HG03469 (cell line): Measurements from ENCODE around the gene TMEM263.
A peak's percentile ranks its signal among the peaks of the same experiment; 100 is the strongest.

Experiments used
- ATAC-seq: cut with Tn5 transposase; IDR thresholded peaks from one replicate; pipeline ENCODE4 v1.9.1; 2021; ENCODE audit warnings: mild to moderate bottlenecking, moderate library complexity, moderate number of reproducible peaks; ENCODE audit not compliant: unreplicated experiment

Gene TMEM263

DNA sequence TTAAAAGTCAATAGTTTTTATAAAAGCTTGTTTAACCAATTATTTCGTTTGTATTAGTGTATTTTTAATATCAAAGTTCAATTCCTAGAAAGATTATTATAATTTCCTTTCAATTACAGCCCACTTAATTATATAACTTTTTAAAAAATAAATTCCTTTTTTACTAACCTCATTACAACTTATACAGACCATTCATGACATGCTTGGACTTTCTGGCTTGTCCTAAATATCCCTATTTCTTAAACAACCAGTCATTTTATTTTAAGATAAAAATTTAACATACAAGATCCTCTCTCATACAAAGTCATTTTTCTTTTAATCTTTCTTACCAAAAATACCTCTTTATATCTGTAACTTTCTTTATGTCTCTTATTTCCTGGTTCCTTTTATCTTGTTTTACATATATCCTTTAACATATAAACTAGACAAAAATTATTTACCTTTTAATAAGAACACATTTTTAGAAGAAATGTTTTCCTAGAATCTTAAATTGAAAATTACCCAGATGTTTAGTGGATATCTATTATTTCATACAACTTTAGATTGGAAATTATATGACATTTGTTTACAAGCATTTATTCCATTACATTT lies 10.4 kb upstream of the TMEM263 start:
- no peak for ATAC-seq

- ATAC-seq = no peak
Measured at GRCh38 chr12:106947461-106947860, 8.2 kb upstream of the TMEM263 start.

DNA sequence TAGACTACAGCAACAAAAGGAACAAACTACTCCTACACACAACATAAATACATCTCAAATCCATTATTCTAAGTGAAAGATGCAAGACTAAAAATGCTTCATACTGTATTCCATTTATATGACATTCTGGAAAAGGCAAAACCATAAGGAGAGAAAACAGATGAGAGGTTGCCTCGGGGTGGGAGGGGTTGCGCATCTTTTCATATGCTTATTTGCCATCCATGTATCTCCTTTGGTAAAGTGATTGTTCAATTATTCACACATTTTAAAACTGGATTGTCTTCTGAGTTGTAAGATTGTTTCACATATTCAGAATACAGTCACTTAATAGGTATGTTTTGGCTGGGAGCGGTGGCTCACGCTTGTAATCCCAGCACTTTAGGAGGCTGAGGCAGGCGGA lies 5.1 kb upstream of the TMEM263 start:
- ATAC-seq = no peak

DNA sequence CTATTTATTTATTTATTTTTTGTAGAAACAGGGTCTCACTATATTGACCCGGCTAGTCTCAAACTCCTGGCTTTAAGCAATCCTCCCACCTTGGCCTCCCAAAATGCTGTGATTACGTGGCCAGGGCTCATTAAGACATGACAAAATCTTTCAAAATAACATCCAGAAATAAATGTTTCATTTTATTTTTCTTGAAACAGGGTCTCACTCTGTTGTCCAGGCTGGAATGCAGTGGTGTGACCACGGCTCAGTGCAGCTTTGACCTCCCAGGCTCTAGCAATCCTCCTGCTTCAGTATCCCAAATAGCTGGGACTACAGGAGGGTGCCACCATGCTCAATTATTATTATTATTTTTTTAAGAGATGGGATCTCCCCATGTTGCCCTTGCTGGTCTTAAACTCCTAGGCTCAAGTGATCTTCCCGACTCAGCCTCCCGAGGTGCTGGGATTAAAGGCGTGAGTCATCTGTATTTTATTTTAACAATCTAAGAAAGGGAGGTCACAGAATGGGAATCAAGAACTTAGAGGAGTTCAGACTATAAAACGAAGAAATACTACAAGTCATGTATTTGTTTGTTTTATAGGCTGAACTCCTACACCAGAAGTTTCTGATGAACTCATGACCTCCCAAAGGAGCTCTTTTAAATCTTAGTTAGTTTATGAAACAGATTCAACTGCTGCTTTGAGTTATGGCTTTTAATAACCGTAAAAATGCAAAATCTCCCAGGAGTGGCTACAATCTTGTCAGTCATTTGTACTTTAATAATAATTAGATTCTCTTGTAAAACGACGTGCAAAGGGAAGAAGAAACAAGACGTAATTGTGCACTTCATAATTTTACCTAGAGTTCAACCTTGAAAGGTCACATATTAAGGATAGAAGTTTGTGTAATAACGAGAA lies 2.1 kb upstream of the TMEM263 start:
- ATAC-seq = no peak

- no peak for ATAC-seq
Measured at GRCh38 chr12:106954462-106955376, 988 bp upstream of the TMEM263 start.

GRCh38 chr12:106956048-106956578 lies 406 bp downstream of the TMEM263 start:
- peak; percentile 14 for ATAC-seq

- no peak for ATAC-seq
Measured at GRCh38 chr12:106957583-106957982, 1.9 kb downstream of the TMEM263 start.

DNA sequence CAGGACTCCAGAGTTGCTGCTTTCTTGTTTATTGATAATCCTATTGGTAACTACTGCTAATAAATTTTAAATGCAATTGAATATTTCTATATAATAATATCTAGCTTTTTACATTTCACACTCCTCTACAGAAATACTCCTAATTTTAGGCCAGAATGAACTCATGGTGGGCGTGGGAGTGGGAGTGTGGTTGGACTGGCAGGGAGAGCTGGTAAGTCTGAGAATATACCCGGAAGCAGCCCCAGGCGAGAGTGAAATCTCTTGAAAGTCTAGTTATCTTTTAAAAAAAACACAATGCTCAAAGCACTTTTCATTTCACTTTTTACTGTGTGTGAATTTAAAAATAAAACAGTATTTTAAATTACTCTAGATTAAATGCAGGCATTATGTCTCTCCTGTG lies 4.7 kb downstream of the TMEM263 start:
- no peak for ATAC-seq

DNA sequence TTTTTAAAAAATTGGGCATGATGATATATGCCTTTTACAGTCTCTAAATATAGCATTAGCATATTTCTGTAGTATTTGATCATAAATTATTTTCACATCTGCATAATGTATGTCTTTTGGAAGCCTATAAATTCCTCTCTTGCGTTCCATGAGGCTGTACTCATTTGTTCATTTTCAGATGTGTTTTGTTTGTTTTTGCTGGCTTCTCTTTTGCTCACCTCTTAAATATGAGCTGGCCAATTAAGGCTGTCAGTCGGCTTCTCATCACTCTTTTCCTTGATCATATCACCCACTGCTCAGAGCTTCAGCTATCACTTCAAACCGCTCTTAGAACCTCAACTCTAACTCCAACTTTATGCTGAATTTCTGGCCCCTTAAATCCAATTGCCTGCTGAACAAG lies 6.6 kb downstream of the TMEM263 start:
- no peak for ATAC-seq

DNA sequence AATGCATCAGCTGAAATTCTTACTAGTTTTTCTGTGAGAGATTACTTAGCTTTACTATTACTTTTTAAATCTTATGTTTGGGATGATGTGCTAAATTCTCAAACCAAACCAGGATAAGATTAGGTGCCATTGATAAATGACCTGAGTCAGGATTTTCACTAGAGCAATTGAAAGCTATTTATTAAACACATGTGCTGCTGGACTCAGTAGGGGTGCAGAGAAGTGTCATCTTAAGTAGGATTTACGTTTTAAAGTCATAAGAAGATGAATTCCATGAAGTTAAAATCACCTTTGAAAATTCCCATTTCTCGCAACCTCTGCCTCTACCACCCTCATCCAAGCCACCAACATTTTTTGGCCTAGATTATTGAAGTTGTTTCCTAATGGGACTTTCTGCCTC lies 8.8 kb downstream of the TMEM263 start:
- ATAC-seq = no peak

GRCh38 chr12:106971065-106971464 lies 15.4 kb downstream of the TMEM263 start:
- no peak for ATAC-seq

GRCh38 chr12:106973545-106973944 lies 17.8 kb downstream of the TMEM263 start:
- ATAC-seq = no peak

GRCh38 chr12:106974511-106974910 lies 18.8 kb downstream of the TMEM263 start:
- peak; percentile 76 for ATAC-seq

DNA sequence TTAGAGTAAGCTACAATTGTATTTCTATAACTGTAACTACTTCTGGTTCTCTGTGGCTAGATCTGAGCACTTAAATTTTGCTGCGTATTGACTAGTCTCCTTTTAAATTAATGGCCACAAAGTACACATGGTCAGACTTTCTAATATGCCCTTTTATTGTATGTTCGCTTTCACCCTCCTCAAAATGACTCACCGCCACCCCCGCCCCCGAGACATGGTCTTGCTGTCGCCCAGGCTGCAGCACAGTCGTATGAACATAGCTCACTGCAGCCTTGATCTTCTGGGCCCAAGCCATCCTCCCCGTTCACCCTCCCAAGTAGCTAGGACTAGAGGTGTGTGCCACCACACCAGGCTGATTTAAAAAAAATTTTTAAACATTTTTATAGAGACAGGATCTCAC lies 19.4 kb downstream of the TMEM263 start:
- ATAC-seq = no peak

DNA sequence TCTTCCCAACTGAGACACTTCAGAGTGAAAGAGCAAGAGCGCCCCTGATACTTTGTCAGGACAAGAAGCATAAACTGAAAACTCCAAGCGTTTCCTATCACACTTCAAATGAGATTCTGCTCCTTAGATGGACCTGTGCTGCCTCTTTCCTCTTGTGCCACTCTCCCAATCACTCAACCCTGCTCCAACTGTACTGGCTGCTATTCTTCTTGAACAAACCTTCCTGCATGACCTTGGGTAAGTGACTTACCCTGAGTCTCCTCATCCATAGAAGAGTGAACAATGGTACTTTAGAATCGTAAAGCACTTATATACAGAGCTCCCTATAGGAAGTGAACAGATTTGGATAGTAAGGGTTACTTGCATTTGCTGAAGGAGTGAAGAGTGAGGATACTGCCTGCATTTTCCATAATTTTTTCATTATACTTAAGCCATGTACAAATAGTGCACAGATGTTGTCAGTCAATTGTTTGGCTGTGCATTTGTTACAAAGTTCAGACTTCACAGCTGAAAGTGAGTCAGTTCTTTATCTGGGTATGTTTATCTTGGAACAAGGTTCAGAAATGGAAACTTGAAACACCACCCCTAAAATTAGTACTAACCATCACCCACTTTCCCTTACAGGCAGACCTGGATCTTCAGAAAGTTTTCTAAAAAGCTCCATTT lies 20.4 kb downstream of the TMEM263 start:
- ATAC-seq = no peak

DNA sequence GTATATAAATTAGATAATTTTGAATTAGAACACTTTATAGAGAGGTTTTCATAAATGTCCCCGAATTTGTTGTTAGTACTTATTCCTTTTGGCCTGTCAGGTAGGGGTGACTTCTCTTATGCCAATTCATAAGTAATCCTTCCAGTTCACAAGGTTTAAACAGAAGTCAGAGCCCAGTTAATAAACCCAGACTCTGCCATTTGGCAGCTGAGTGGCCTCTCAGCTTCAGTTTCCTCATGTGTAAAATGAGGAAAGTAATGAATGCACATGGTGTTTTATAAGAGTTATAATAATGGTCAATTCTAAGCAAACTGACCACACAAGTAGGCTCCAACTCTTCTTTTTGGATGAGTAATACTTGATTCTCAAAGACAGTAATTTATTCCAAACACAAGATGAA lies 21.0 kb downstream of the TMEM263 start:
- ATAC-seq = no peak

DNA sequence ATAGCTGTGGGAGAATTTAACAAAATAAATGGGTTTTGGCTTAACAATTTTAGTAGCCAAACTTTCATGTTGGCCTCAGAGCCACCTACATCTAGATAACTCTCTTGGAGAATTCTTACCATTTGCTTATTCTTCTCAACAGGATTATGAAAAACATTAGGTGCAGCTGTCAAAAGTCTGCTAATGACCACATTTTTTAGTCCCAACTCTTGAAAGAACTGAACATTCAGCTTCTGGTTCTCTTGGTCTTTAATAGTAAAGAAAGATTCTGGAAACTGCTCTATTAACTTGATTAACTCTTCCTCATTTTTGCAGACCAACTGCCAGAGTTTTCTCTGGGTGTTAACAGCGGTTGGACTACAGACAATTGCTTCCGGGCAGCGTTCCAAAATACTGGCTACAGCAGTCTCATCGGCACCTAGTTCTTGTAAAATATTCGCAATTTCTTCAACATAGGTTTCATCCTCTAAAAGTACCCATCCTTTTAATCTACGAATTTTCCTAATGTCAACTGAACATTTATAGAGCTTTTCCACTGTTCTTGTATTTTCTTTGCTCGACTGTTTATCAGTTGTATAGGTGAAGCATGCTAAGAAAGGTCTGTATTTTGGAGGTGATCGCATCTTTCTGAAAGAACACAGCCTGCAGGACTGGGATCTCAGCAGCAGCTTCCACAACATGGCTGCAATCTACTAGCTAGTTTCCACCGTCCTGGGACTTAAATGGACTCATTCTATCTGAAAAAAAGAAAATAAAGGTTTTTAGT lies 22.5 kb downstream of the TMEM263 start:
- no peak for ATAC-seq

- ATAC-seq = no peak
Measured at GRCh38 chr12:106980944-106981343, 25.2 kb downstream of the TMEM263 start.

DNA sequence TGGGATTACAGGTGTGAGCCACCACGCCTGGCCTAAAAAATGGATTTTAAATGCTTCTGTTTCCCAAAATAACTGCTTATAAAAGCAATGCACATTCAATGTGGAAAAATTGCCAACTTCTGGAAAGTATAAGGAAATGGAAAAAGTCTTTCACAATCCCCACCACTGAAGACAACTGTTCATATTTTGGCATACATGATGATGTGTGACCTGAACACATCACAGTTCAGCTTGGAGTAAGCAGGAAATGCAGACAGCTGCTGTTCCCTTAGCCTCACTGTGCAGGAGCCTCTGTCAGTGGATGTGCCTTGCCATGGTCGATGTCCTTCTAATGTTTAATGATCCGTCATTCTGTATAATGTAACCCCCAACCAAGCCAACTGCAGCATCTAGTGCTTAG lies 26.1 kb downstream of the TMEM263 start:
- ATAC-seq = no peak

DNA sequence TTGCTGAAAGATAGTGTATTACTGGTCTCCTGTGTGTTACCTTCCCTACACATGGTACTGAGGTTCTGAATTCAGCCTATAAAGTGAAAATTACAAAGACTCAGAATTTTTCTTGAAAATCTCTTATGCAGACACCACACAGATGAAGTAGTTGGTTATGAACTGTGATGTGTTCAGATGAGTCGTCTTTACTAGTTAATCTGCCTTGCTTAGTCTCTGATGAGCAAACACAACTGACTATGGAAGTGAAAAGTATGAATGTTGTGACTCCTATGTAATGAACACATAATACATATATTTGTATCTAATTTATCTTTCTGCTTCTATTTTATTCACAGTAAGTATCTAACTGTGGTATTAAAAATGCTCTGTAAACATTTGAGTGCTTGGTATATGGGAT lies 26.5 kb downstream of the TMEM263 start:
- ATAC-seq = no peak
